ENCODE results near the gene MINDY4B.

Gene MINDY4B

DNA sequence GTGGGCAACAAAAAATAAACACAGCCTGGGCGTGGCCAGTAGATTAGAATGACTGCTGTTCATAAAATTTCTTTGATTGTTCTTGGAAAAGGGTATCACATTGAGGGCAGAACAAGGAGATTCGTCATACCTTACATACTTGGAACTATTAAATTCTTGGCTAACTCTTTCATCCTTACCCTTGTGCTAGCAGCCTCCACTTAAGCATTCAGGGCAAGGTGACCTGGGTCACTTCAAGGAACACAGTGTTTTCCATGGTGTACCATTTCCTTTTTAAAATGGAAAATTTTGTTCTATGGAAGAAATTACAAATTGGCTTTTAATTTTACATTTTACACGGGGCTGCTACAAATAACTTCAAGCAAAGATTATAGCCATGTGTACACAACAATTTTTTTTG lies 60.8 kb downstream of the MINDY4B start:
- no peak overlapping the region for H3K9ac ChIP-seq (ENCODE audit: low read depth, low read length)
- H3K27ac ChIP-seq (ENCODE audit: low read depth, low read length) = no peak overlapping the region
- peaks cover 26% of the 10 kb centered on the region for H3K27me3 ChIP-seq (ENCODE audit: insufficient read depth, low read length)
- 83% methylated on average over 3 of the region's 3 CpGs for WGBS
- peaks cover 31% of the 10 kb centered on the region for H3K4me1 ChIP-seq (ENCODE audit: insufficient read depth, low read length)
- H3K9me3 ChIP-seq (ENCODE audit: insufficient read depth, low read depth, low read length) = no peaks in the 10 kb centered on the region
- H3K4me3 ChIP-seq (ENCODE audit: low read length) = no peak overlapping the region
- H3K36me3 ChIP-seq (ENCODE audit: insufficient read depth, low read length) = no peaks in the 10 kb centered on the region

DNA sequence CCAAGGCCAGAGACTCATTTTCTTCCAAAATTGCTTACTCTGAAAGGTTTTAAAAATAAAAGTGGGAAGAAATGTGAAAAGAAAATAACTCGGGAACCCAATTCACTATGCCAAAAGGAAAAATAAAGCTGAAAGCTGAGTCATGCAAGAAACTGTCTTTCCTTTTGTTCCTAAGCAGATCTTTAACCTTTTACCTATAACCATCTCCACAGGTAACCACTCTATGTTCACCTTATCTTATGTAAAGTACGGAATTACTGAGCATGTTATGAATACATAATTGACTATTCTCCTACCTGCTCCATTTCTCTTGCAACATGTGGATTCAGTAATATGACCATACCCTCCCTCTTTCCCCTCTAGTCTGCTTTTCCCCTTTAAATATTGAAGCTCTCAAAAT lies 62.0 kb downstream of the MINDY4B start:
- Histone ChIP-seq H3K27me3 (ENCODE audit: insufficient read depth, low read length) (peaks cover 38% of the 10 kb centered on the region), H3K9me3 (ENCODE audit: insufficient read depth, low read depth, low read length) (no peaks in the 10 kb centered on the region), H3K36me3 (ENCODE audit: insufficient read depth, low read length) (no peaks in the 10 kb centered on the region), H3K4me1 (ENCODE audit: insufficient read depth, low read length) (peaks cover 20% of the 10 kb centered on the region; the same call in 1 of the 2 replicates), H3K4me3 (ENCODE audit: low read length) (no peak overlapping the region), H3K9ac (ENCODE audit: low read depth, low read length) (no peak overlapping the region), H3K27ac (ENCODE audit: low read depth, low read length) (no peak overlapping the region)
- 83% methylated on average over 1 of the region's 2 CpGs for WGBS

DNA sequence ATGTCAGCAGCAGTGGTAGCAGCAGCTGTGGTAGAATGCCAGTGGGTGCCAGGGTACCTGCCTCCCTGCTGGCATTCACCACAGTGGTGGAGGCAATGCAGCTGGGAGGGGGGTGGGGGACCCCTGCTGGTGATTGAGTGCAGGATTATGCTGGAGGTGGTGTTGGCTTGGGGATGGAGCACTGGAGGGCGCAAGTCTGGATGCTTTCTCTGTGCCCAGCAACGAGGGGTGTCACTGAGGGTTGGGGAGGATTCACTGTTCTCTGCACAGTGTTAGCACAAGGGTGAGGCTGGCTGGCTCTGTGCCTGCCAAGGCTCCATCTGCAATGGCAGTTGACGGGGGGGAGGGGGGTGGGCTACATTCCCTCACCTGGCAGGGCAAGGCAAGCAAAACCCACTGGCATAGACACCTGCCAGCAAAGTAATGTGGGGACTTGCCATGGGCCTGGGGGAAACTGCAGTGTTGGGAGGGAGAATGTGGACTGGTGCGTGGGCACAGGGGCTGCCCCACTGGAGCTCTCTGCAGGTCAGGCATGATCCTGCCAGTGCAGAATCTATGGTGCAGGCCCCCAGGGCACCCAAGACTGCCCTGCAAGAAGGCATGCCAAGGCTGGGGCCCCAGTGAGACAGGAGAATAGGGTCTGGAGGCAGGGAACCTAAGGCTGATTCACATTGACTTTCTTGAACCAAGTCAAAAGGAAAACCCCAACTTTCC lies 64.3 kb downstream of the MINDY4B start:
- H3K4me3 ChIP-seq (ENCODE audit: low read length) = no peak overlapping the region
- peaks cover 20% of the 10 kb centered on the region; the same call in 1 of the 2 replicates for H3K4me1 ChIP-seq (ENCODE audit: insufficient read depth, low read length)
- 85% methylated on average over 4 of the region's 4 CpGs for WGBS
- H3K9ac ChIP-seq (ENCODE audit: low read depth, low read length) = no peak overlapping the region
- peaks cover 61% of the 10 kb centered on the region for H3K27me3 ChIP-seq (ENCODE audit: insufficient read depth, low read length)
- no peaks in the 10 kb centered on the region for H3K9me3 ChIP-seq (ENCODE audit: insufficient read depth, low read depth, low read length)
- H3K27ac ChIP-seq (ENCODE audit: low read depth, low read length) = no peak overlapping the region
- H3K36me3 ChIP-seq (ENCODE audit: insufficient read depth, low read length) = no peaks in the 10 kb centered on the region

DNA sequence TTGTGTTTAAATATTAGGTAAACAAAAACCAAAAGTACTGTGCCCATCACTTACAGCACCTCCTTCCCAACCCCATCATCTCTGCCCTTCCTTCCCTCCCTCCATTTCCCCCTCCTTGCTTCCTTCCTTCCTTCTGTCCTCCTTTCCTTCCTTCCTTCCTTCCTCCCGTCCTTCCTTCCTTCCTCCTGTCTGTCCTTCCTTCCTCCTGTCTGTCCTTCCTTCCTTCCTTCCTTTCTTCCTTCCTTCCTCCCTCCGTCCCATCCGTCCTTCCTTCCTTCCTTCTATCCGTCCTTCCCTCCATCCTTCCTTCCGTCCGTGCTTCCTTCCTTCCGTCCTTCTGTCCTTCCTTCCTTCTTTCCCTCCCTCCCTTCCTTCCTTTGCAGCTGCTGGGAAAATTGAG lies 74.5 kb downstream of the MINDY4B start:
- Histone ChIP-seq H3K36me3 (ENCODE audit: insufficient read depth, low read length) (no peaks in the 10 kb centered on the region), H3K27me3 (ENCODE audit: insufficient read depth, low read length) (no peaks in the 10 kb centered on the region; the same call in 1 of the 2 replicates), H3K27ac (ENCODE audit: low read depth, low read length) (no peak overlapping the region), H3K4me1 (ENCODE audit: insufficient read depth, low read length) (0 out of 2 replicates have a peak, but pooled peaks cover 5% of the 10 kb centered on the region), H3K9ac (ENCODE audit: low read depth, low read length) (no peak overlapping the region), H3K4me3 (ENCODE audit: low read length) (no peak overlapping the region), H3K9me3 (ENCODE audit: insufficient read depth, low read depth, low read length) (no peaks in the 10 kb centered on the region)
- WGBS = 93% methylated on average over 7 of the region's 7 CpGs

DNA sequence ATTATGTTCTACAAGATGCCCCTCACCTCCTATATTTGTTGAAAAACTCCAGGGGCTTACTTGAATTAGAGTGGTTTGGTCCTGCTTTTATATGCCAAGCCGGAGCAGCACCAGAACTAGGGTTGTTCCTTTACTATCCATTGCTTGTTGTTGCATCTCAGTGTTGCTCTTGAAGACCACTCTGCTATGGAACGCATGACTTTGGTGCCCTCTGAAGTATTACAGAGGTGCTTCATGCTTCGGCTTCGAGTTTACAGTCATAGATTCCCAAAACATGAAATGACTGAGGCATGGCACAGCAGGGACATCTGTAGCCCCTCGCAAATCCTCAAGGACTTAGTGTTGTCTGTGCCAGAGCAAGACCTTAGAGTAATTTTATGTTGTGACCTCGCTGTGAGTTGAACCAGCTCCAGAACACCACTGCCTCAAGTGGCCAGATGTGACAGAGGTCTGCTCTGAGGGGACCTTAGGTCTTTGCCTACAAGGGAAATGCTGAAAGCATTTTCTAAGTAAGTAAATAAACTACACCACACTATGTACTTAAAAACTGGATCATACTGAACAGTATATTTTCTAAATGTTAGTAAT lies 75.1 kb downstream of the MINDY4B start:
- 86% methylated on average over 6 of the region's 6 CpGs for WGBS
- Histone ChIP-seq H3K9me3 (ENCODE audit: insufficient read depth, low read depth, low read length) (no peaks in the 10 kb centered on the region), H3K9ac (ENCODE audit: low read depth, low read length) (no peak overlapping the region), H3K36me3 (ENCODE audit: insufficient read depth, low read length) (no peaks in the 10 kb centered on the region), H3K4me3 (ENCODE audit: low read length) (no peak overlapping the region), H3K27ac (ENCODE audit: low read depth, low read length) (no peak overlapping the region), H3K4me1 (ENCODE audit: insufficient read depth, low read length) (0 out of 2 replicates have a peak, but pooled peaks cover 5% of the 10 kb centered on the region), H3K27me3 (ENCODE audit: insufficient read depth, low read length) (no peaks in the 10 kb centered on the region)

DNA sequence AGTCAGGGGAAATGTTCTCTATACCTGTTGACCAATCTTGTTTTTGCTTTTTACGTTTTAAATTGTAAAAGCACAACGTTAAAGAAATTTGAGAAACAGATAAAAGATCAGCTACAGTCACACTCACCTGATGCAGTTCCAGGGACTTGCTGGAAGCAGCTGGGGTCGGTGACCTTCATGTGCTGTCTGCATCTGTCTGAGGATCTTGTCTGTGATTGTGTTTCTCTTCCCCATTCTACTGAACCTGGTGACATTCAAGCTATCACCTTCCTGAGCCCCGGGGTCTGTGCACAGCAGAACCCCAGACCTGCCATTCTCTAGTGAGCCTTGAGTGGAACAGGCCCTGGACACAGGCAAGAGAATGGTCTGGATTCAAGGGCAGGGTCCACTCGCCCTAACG lies 75.8 kb downstream of the MINDY4B start:
- Histone ChIP-seq H3K4me1 (ENCODE audit: insufficient read depth, low read length) (0 out of 2 replicates have a peak, but pooled peaks cover 5% of the 10 kb centered on the region), H3K9ac (ENCODE audit: low read depth, low read length) (no peak overlapping the region), H3K36me3 (ENCODE audit: insufficient read depth, low read length) (no peaks in the 10 kb centered on the region), H3K27me3 (ENCODE audit: insufficient read depth, low read length) (no peaks in the 10 kb centered on the region), H3K4me3 (ENCODE audit: low read length) (no peak overlapping the region), H3K9me3 (ENCODE audit: insufficient read depth, low read depth, low read length) (no peaks in the 10 kb centered on the region), H3K27ac (ENCODE audit: low read depth, low read length) (no peak overlapping the region)
- WGBS = 91% methylated on average over 6 of the region's 6 CpGs

DNA sequence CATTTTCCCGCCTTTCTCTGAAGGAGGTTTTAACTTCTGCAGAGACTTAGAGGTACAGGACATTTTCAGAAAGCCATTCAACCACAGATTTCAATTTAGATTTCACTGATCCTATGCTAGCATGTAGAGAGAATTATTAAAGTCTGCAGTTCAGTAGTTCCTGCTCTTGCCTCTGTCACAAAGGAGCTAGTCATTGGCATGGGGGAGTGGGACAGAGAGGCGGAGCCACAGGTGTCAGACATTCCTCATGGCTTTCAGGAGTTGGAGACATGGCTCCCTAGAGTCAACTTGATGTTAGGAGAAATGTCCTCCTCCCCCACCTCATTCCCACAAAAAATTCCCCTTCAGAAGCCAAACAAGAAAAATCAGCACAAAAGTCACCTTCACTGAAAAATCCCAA lies 76.2 kb downstream of the MINDY4B start:
- Histone ChIP-seq H3K9me3 (ENCODE audit: insufficient read depth, low read depth, low read length) (no peaks in the 10 kb centered on the region), H3K4me1 (ENCODE audit: insufficient read depth, low read length) (0 out of 2 replicates have a peak, but pooled peaks cover 5% of the 10 kb centered on the region), H3K9ac (ENCODE audit: low read depth, low read length) (no peak overlapping the region), H3K27ac (ENCODE audit: low read depth, low read length) (no peak overlapping the region), H3K27me3 (ENCODE audit: insufficient read depth, low read length) (no peaks in the 10 kb centered on the region), H3K36me3 (ENCODE audit: insufficient read depth, low read length) (no peaks in the 10 kb centered on the region), H3K4me3 (ENCODE audit: low read length) (no peak overlapping the region)
- WGBS = 100% methylated on average over 1 of the region's 2 CpGs

DNA sequence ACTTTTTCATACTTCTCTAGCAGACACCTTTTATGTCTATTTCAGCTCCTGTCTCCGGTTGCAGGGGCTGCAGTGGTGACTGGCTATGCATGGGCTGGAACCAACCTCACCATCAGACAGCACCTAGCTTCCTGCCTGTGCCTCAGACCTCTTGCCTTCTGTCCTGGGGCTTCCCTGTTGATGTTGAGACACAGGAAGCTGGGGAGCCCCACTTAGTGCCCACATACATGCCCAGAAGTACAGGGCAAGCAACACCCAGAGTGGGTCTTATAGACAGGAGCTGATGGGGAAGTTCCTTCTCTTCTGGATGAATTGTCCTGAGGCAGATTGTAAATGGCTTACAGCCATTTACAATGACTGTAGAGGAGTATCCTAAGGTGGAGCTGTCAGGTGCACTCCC lies 77.0 kb downstream of the MINDY4B start:
- Histone ChIP-seq H3K36me3 (ENCODE audit: insufficient read depth, low read length) (no peaks in the 10 kb centered on the region), H3K27me3 (ENCODE audit: insufficient read depth, low read length) (no peaks in the 10 kb centered on the region), H3K4me1 (ENCODE audit: insufficient read depth, low read length) (0 out of 2 replicates have a peak, but pooled peaks cover 5% of the 10 kb centered on the region), H3K9me3 (ENCODE audit: insufficient read depth, low read depth, low read length) (no peaks in the 10 kb centered on the region), H3K9ac (ENCODE audit: low read depth, low read length) (no peak overlapping the region), H3K27ac (ENCODE audit: low read depth, low read length) (no peak overlapping the region), H3K4me3 (ENCODE audit: low read length) (no peak overlapping the region)
- WGBS = 90% methylated on average over 1 of the region's 1 CpG

DNA sequence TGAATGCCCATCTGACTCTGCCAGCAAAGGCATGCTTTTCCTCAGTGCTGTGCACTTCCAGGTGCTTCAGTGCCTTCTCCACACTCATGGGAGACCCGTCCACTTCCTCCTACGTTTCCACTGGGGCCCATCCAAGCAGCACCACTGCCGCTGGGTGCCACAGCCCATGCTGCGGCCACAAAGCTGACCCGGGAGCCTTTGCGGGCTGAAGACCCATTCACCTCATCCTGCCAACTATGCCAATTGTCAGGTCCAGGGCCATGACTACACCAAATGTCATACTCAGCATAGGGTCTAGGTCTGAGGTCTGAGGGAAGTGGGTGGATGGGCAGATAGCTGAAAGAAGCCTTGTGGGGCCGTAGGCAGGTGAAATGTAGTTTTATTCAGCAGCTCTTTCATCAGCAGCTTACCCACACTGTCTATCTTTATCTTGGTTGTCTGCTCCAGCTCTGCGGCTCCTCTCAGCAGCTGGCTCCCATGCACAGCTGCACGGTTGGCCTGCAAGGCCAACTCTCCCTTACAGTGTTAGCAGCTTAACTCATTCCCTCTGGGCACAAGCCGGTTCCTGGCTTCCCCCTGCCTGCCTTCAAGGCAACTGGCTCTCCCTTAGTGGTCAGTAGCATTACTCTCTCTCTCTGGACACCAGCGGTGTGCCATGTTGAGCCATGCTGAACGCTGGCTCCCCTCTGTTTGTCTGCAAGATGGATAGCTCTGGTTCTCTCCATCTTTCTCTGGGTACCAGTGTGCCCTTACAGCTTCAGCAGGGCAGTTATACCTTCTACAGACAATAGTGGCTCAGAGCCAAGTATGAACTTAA lies 78.6 kb downstream of the MINDY4B start:
- 94% methylated on average over 12 of the region's 12 CpGs for WGBS
- H3K4me1 ChIP-seq (ENCODE audit: insufficient read depth, low read length) = 0 out of 2 replicates have a peak, but pooled peaks cover 5% of the 10 kb centered on the region
- H3K27me3 ChIP-seq (ENCODE audit: insufficient read depth, low read length) = no peaks in the 10 kb centered on the region
- no peaks in the 10 kb centered on the region for H3K36me3 ChIP-seq (ENCODE audit: insufficient read depth, low read length)
- no peak overlapping the region for H3K9ac ChIP-seq (ENCODE audit: low read depth, low read length)
- no peak overlapping the region for H3K27ac ChIP-seq (ENCODE audit: low read depth, low read length)
- no peak overlapping the region for H3K4me3 ChIP-seq (ENCODE audit: low read length)
- no peaks in the 10 kb centered on the region for H3K9me3 ChIP-seq (ENCODE audit: insufficient read depth, low read depth, low read length)

DNA sequence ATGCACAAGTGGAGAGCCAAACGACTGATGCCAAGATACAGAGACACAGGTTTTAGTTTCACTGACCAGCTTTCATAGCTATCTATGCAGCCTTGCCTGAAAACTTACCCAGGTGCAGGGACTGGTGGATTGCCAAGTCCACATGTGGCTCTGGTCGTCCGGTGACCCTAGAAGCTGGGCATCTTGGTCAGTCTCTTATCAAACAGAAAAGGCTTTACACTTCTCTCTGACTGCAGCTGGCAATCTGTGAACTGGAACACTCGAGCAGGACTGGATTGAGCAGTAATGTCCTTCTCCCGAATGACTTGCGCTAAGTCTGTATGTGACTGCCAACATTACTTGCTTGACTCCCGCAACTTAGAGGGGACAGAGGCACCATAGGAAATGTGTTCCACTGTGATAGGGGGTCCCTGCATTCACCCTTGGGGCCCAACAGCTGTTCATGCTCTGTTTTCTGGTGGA lies 79.3 kb downstream of the MINDY4B start:
- H3K4me1 ChIP-seq (ENCODE audit: insufficient read depth, low read length) = 0 out of 2 replicates have a peak, but pooled peaks cover 5% of the 10 kb centered on the region
- H3K9me3 ChIP-seq (ENCODE audit: insufficient read depth, low read depth, low read length) = no peaks in the 10 kb centered on the region
- H3K9ac ChIP-seq (ENCODE audit: low read depth, low read length) = no peak overlapping the region
- H3K27ac ChIP-seq (ENCODE audit: low read depth, low read length) = no peak overlapping the region
- H3K36me3 ChIP-seq (ENCODE audit: insufficient read depth, low read length) = no peaks in the 10 kb centered on the region
- no peaks in the 10 kb centered on the region for H3K27me3 ChIP-seq (ENCODE audit: insufficient read depth, low read length)
- H3K4me3 ChIP-seq (ENCODE audit: low read length) = no peak overlapping the region
- 89% methylated on average over 7 of the region's 7 CpGs for WGBS

Measured in HUES64 (cell line).